ENCODE data around the gene HLA-DRB1.
"Not testable (repeated sequence)": the region's sequence is repeated elsewhere in the genome, so short reads cannot be mapped to it uniquely, and the experiment has no call there.

HLA-DRB1 gene

DNA sequence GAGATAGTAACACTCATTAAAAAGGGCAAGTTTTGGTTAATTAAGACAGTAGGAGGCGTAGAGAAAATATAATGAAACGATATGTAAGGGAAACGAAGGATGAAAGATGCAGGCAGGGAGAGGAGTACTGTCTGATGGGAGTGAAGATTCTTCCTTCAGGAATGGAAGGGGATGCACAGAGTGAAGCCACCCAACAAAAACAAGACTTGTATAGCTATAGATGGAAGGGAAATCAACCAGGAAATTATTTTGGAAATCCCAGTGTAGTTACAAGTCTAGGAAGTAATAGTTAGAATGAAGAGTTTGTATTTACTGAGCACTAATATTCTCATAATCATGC lies 19.7 kb upstream of the HLA-DRB1 start:
- DNase-seq, result no peak

- no peak for DNase-seq
Observed at GRCh38 chr6:32608362-32608761, 18.7 kb upstream of the HLA-DRB1 start.

DNA sequence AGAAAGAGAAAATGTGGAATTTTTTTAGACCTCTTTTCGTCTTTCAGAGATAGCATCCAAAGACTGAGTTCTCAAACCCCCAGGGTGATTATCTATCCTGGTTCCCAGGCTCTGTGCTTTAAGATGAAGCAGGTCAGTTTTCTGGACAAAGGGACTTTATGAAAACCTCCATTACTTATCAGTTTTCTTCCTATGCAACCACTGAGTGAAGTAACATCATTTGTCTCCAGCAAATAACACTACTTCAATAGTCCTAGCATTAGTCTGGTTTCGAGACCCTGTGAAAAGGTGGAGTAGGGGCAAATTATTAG lies 18.3 kb upstream of the HLA-DRB1 start:
- no peak for DNase-seq

GRCh38 chr6:32607263-32607987 lies 17.8 kb upstream of the HLA-DRB1 start:
- DNase-seq, result peak; percentile 19

DNA sequence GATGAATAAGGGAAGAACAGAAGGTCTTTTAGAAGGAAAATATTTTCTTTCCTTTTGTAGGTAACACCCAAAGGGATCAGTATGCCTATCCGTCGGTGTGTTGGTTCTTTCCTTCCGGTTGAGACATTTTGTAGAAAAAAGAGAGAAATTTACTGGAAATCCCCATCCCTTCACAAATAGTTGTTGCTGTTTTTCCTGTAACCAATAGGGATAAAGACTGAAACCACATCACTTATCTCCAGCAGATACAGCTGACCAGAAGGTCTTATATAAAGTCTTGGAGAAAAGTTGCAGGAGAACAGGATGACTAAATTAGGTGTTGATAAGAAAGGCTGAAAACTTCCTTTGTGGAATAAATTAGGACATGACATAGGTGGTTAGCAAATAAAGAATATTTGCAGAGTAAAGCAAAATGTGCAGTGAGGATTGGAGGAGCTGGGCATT lies 14.8 kb upstream of the HLA-DRB1 start:
- DNase-seq, result no peak

DNA sequence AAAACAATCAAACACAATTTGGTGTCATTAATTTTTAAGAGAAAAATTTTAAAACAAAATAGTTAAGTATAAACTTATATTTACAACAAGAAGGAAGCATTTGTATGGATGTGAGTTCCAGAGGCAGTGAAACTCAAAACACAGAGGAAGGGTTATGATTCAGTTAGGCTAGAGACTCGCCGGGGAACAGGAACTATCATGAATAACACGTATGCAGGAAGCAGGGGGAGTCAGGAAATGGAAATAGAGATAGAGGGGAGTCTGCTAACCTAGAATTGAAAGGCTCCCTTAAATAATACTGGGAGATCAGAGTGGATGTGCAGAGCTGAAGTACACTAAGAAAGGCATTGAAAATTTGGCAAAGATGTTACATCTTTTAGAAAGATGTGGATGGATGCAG lies 14.2 kb upstream of the HLA-DRB1 start:
- DNase-seq, result no peak

DNA sequence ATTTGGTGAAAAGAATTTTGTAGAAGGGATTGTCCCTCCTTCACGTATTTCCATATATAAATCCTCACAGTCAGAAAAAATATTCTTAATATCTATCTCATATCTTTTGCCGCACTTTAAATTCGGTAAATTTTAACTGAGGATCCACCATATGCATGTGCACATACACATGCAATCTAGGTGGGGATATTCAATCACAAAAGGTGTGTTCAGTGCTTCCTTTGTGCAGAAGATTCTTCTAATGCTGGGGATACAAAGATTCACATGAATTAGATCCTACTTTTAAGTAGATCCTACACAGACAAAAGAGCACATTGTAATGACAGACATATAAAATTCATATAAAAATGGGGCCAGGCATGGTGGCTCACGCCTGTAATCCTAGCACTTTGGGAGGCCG lies 13.6 kb upstream of the HLA-DRB1 start:
- no peak for DNase-seq

- DNase-seq, result no peak
Observed at GRCh38 chr6:32602383-32602782, 12.7 kb upstream of the HLA-DRB1 start.

- DNase-seq, result no peak
Observed at GRCh38 chr6:32597024-32597423, 7.4 kb upstream of the HLA-DRB1 start.

GRCh38 chr6:32590713-32591112 lies 1.1 kb upstream of the HLA-DRB1 start:
- DNase-seq, result not testable (repeated sequence)

DNA sequence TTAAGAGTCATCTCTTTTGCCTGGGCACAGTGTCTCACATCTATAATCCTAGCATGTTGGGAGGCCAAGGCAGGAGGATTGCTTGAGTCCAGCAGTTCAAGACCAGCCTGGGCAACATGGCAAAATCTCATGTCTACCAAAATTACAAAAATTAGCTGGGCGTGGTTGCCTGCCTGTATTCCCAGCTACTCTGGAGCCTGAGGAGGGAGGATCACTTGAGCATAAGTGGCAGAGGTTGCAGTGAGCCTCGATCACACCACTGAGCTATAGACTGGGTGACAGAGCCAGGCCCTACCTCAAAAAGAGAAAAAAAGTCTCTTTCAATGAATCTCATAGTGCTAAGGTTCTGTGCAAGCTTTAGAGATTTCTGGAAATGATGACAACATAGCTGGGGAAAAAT lies 1.5 kb downstream of the HLA-DRB1 start:
- DNase-seq, result no peak

DNA sequence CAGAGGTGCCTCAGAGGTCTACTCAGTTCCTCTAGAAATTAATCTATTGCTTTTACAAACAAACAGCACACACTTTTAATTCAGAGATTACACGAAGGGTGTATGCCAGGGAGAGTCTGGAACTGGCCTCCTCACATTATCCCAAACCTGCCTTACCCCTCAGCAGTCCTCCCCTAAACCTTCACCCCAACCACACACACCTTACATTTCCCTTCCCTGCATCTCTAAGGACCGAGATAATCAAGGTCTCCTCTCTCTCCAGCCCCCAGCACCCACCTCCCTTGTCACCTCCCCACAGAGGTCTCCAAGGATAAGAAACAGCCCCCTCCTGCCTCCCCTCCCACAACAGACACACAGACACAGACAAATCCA lies 6.1 kb downstream of the HLA-DRB1 start:
- DNase-seq, result no peak

GRCh38 chr6:32581315-32582095 lies 8.1 kb downstream of the HLA-DRB1 start:
- DNase-seq, result no peak

DNA sequence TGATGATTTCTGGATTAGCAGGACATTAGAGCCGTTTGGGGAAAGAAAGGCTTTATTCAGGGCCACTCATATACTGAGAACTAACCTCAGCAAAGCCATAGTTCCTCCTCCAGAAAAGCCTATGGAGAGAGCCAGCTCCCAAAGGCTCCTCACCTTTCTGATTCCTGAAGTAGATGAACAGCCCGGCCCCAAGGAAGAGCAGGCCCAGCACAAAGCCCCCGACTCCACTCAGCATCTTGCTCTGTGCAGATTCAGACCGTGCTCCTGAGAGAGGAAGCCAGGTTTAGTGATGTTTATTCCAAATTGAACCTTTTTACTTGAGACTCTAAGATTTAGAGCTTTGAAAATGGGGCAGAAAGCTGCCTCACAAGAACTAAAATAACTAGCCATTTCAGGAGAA lies 9.1 kb downstream of the HLA-DRB1 start:
- no peak for DNase-seq

DNA sequence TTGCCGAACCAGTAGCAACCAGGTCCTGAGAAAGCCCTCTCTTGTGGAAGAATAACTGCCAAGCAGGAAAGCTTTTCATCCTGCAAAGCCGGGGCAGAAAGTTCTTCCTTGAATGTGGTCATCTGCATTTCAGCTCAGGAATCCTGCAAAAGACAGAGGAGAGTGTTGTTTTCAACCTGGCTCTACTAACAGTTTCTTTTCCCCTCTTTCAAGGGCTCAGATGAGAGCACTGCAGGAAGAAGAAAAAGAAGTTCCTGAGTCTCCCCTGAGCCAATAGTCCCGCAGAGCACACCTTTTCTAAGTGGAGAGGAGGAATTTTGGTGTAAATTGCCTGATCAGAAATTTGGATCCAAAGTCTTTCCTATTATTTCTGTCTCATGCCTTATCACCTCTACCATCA lies 10.7 kb downstream of the HLA-DRB1 start:
- DNase-seq, result no peak

DNA sequence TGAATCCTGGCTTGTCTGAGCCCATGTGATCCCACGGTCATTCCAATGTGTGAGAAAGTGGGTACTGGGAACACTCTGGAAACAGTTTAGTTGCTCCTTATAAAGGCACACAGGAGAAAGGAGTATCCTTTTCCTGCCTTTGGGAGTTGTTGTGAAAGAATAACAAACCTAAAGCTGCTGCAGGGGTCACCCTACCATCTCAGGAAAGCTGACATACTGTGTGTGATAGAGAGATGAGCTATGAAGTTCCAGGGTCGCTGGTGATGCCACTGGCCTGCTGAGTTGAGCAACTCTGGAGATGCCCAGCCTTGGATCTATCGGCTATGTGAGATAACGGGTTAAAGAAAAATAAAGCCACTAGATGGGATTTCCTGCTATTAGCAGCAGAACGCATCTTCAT lies 12.2 kb downstream of the HLA-DRB1 start:
- not testable (repeated sequence) for DNase-seq

DNA sequence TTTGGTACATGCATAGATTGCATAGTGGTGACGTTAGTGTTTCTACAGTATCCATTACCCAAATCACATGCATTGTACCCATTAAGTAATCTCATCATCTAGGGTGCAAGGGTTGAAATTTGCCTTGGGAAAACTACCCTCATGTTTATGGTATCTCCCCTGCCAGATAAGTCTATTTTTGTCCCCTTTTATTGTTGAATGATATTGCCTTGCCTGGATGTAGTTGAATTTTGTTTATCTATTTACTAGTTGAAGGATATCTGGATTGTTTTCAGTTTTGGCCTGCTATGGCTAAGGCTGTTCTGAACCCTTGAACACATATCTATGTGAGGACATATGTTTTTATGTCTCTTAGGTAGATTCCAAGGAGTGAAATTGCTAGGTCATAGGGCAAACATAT lies 13.4 kb downstream of the HLA-DRB1 start:
- DNase-seq, result no peak

DNA sequence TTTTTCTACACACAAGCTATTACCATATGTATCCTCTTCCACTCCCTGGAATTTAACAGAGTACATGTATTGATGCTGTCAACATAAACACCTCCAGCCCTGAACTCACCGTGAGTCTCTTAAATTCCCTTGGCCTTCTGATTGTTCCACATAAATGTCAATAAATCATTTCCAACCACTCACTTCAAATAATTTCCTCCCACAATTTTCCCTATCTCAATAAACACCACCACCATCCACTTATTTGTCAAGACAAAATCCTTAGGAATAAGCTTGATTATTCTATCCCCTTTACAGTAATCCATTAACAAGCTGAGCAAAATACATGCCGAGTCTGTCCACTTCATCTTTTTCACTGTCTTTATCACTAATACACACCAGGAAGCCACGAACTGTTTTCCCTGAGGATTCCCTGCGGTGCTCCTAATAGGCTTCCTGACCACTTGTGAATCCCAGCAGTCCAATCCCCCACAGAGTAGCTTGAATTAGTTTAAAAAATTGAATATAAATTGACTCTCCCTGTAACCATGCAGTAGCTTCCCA lies 19.2 kb downstream of the HLA-DRB1 start:
- DNase-seq, result no peak

DNA sequence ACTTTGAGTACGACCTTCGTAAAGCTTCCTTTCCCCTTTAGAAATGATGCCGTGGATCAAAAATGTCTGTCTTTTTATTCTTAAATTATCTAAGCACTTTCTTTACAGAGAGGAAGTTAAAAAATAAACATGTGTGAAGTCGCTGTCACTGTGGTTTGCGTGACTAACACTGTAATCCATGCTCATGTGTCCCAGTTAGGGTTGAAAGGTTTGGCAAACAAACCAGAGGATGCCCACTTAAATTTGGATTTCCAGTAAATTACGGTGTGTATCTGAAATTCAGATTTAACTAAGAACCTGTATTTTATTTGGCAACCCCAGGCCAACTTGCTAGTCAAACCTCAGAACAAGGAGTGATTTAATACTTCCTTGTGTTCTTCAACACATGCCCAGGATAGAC lies 21.1 kb downstream of the HLA-DRB1 start:
- DNase-seq, result peak; percentile 12

GRCh38 chr6:32566957-32567356 lies 22.7 kb downstream of the HLA-DRB1 start:
- no peak for DNase-seq

GRCh38 chr6:32565511-32565910 lies 24.1 kb downstream of the HLA-DRB1 start:
- DNase-seq, result no peak

- no peak for DNase-seq
Observed at GRCh38 chr6:32562940-32563339, 26.7 kb downstream of the HLA-DRB1 start.

- no peak for DNase-seq
Observed at GRCh38 chr6:32559747-32560146, 29.9 kb downstream of the HLA-DRB1 start.

GRCh38 chr6:32558426-32559057 lies 31.1 kb downstream of the HLA-DRB1 start:
- DNase-seq, result no peak
